GM21737 (cell line): ENCODE results near the gene RPL36A.

Experiments used
- ATAC-seq: cut with Tn5 transposase; IDR thresholded peaks from one replicate; pipeline ENCODE4 v1.9.1; 2021; ENCODE audit warnings: mild to moderate bottlenecking, moderate library complexity; ENCODE audit not compliant: unreplicated experiment

The RPL36A gene

DNA sequence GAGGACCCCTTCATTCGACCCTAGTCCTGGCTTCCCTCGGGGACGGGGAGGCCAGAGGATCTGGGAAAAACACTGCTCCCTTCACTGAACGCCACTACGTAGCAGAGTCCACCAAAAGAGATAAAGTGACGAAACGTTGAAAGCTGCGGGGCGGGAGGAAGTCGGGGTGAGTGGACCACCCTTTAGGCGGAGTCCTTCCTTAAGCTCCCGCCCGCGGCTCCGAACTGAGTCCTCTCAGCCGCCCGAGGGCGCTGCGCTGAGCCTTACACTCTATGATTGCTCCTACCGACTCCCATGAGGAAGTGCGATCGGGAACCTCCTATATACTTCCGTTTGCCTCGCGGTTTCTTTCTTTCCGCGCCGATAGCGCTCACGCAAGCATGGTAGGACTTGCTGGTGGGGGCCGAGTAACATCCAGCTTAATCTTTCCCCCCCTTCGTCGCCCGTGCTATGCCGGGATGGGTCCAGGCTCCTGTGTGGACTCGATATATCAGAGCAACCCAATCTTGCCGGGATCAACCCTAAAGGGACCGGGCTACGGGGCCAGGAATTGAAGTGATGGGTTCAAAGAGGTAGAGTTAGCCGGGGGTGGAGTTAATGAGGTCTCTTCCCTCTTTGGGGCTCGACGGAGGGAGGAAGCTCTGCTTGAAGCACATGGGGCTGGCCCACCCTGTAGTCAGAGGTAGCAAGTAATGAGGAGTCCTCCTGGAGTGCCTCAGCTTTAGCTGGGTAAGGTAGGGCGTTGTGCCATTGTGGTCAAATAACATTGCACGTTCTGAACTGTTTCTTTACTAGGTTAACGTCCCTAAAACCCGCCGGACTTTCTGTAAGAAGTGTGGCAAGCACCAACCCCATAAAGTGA lies at the start of gene RPL36A:
RPL36A (plus strand) TSS at position 348 of the 862 bp plus-strand sequence; CDS start at position 381, 33 bp downstream.
- peak; percentile 78 for ATAC-seq

DNA sequence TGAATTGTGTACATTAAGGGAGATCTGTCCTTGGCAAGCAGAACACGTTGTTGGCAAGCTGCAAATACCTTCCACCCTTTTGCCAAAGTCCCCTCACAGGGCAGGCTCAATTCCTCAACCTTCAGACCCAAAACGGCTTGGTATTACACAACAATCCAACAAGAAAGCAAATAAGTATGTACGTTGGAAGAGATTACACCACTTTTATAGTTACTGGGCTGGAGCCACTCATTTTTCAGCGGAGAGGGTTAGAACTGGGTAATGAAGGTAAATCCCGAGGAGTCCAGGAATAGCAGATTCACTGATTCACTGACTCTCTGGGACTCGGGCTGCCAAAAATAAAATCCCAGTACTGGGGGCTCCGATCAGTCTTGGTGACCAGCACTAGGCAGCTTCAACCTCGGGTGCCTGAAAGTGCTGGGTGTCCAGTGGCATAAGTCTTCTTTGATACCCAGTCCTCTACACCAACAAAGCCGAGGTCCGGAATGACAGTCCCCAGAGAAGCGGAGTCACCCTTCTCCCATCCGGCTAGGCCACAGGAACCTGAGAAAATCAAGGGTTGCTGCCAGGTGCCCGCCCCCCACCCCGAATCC lies 42.9 kb upstream of the RPL36A start:
- ATAC-seq = peak; percentile 22

DNA sequence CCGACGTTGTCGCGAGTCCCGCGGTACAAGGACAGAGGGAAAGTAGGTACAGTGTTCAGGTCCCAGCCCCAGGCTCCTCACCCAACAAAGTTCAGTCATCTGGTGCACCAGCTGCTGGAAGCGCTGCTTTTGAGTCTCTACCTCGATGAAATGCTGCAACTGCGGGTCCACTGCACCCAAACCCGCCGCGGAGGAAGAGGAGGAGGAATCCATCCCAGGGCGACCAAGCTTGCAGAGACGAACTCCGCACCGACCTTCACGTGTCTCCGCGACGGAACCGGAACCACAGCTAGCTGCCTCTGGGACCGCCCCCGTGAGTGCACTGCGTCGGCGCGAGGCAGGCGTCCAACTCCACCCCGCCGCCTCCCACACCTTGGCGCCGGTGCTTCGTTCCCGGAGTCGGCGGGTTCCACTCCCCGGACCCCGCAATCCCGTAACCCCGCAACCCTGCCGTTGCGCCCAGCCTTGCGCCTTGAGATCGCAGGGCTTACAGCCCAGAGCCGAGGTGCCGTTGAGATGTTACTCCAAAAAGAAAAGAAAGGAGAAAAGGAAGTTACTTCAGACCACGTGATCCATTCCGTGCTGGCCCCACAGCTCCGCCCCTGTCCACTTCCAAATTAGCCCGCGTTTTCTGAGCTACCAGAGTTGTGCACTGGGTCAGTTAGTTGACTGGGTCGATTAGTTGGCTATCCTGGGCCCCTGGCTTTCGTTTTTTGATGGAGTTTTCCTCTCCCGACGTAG lies 42.2 kb upstream of the RPL36A start, which contains the start of gene TIMM8A:
TIMM8A (minus strand) TSS at position 291 of the 741 bp plus-strand sequence; CDS start at position 213, 78 bp downstream.
- peak; percentile 96 for ATAC-seq

DNA sequence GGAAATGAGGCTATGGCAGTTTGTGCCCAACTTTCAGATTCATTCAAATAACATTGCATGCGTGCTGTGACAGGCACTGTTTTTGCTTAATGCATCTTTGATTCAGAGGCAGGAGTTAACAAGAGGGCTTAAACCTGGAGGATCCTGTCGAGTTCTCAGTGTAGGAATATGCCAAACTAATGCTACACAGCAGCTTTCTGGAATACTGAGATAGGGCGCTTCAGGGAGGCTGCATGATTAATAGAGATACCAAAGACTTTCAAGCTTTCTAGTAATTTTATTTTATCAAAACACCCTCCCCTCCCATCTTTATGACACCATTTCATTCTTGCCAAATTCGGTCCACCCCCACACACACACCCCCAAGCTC lies 41.6 kb upstream of the RPL36A start:
- no peak for ATAC-seq

DNA sequence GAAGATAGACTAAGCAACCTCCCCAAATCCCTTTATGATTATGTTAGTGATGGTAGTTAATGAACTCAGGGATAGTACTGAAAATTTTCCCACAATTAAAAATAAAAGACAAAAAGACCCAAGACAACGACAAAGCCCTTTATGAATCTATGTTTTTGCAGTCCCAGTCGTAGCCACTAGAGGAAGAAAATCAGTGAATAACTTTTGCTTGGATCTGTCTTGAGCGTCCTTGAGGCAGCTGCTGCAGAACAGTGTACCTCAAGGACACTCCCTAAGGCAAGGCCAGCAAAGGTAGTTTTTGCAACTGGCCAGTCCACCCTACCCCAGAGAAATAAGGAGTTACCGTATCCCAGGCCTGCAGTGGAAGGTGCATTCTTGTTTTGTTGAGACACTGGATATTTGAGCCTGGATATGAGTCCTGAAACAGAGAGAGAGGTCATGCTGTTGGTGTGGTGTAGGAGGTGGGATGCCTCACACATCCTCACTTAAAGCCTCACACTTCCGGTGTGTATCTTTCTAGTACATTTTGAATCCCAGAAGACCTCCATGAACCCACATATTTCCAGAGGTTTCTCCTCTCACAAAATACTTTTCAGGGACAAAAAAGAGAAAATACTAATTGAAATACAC lies 33.5 kb upstream of the RPL36A start:
- no peak for ATAC-seq

DNA sequence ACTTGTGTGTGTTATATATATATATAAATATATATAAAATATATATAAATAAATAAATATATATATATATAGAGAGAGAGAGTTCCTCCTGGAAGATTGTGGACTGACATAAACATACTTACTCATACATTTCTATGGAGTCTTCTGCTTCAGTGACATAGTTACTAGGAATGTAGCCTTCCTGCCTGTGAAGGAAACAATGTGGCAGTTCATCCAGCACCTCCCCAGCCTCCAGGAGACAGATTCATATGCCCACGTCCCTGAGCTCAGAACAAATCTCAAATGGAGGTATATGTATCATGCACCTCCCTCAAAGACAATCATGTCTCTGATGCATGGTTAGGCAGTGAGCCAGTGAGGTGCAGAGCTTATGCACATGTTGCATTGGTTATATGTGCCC lies 30.8 kb upstream of the RPL36A start:
- no peak for ATAC-seq

DNA sequence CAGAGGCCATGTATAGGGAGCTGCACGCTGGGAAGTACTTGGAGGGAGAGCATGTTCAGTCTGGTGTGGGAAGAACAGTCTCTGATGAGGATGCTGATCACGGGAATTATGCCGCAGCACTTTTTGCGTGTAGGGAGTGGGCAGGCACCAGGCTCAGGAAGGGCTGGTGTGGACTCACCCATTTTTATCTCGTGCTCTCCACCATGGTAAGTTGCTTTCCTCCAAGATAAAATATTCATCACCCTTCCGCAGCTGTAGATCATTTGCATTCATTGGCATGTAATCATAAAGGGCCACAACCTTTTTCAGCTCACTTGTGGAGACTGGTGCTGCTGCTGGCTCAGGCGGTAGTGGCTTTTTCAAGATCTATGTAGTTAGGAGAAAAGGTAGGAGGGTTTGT lies 30.4 kb upstream of the RPL36A start:
- no peak for ATAC-seq

DNA sequence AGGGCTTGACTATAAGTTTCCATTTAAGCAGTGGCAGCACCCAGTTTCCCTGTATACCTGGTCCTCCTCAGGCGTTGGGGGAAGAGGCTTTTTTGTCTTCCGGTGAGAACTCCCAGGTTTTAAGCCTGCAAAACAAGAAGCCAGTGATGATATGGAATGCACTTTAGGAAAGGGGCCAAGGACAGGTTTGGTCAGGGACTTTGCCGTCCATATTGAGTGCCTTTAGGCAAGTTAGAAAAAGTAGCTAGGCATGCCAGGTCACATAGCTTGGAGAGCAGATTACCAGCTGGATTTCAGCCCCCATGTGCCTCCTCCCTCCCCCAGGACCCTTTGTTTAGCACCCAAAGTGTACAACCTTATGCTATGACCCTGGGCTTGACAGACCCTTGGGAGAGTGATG lies 28.7 kb upstream of the RPL36A start:
- ATAC-seq = no peak

DNA sequence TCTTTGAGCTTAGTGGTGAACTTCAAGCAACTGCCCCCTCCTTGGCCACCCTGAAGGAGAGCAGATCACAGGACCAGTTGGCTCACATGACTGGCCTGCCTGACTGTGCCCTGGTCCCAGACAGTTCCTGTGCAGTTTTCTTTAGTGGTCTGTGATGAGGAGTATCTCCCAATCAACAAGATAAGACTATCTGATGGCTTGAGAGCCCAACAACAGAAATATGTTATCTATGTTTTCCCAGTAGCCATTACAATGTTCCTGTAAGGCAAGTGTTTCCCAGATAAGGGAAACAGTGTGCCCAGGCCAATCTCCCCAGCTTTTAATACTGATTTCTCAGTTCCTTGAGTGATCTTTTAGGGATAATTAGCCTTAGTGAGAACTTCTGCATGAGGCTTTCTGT lies 28.1 kb upstream of the RPL36A start:
- no peak for ATAC-seq

DNA sequence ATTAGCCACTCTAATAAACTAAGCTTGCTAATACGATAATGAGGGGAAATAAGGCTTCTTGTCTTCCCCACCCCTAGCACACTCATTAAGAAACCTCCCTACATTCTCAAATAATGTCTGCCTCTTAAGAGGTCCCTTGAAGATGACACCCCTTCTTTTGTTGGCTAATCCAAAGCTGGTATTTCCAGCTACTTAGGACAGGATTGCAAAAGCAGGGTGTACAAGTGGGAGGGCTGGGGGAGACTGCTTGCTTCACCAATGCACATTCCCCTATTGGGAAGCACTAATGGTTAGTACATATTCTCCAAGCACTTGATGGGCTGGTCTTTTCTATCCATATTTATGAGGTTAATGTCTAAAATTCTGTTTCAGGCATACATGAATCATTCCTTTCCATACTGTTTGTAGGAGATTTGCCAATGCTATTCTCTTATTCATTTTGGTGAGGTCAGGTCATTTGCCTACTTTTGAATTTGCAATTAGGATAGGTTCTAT lies 25.5 kb upstream of the RPL36A start:
- no peak for ATAC-seq

DNA sequence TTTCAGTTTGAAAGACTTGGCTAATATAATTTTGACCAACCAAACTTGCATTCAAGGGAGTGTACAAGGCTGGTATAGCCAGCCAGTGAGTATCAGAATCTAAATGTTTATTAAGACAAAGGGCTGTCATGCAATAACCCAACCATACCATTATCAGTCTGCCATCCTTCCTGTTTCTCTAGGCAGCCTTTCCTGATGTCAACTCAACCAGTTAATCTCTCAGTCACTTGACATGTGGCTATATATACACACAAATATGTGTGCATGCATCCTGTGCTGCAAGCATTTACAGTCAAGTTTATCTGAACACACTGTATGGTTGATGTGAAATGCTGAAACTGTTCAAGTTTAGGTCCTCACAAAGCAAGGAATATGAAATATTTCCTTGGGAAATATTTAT lies 22.0 kb upstream of the RPL36A start:
- ATAC-seq = no peak

DNA sequence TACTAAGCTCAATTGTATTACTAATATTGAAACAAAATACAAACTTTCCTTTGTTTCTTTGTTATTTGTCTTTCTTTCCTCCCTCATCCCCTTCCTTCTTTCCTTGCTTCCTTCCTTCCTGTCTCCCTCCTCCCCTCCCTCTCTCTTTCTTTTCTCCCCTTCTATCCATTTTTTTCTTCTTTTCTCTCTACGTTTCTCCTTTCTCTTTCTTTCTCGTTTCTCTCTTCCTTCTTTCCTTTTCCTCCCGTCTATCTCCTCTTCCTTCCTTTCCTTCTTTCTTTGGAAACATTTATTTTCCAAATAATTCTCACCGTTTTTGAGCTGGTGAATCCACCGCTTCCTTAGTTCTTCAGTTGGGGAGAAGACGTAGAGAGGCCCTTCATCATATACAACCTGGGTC lies 21.1 kb upstream of the RPL36A start:
- ATAC-seq = no peak

DNA sequence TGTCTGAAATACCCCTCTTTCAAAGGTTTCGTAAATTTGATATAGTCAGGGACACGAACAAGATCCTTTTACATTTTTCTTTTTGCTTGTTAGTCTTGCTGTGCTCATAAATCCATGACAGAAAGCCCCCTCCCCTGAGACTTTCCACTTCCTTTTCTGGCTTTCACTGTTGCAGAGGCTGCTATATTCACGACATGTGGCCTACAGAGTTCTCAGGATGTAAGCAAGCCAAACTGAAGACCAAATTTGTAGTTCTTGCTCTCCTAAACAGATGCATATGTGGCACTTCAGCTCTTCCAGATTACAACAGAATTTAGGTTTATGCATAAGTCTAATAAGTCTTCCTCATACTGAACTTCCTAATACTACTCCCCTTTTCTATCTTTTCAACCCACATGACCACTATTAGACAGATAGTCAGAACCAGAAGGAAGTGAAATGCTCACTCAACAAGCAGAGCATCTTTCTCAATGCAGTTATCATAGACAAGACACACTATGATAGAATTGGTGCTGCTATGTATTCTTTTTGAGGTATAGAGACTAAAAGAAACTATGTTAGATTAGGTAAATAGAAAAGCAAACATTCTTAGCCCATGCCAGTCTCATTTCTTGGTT lies 19.8 kb upstream of the RPL36A start:
- peak; percentile 71 for ATAC-seq

DNA sequence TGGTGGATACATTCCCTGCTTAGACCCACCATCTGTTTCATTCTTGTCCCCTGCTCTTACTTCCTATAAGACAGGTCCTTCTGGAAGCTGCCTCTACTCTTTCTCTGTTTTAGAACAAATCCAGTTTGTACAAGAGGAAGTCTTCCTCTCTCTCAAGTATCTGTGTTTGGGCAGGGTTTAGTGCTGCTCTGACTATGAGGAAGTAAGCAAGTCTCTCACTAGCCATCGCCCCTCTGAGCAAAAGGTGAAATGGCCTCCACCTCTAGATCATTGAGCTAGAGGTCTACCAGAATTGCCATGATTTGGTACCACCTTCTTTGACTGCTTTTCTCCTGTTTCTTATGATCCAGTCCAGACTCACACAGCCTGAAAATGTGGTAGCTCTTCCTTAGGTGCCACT lies 13.3 kb upstream of the RPL36A start:
- ATAC-seq = no peak

DNA sequence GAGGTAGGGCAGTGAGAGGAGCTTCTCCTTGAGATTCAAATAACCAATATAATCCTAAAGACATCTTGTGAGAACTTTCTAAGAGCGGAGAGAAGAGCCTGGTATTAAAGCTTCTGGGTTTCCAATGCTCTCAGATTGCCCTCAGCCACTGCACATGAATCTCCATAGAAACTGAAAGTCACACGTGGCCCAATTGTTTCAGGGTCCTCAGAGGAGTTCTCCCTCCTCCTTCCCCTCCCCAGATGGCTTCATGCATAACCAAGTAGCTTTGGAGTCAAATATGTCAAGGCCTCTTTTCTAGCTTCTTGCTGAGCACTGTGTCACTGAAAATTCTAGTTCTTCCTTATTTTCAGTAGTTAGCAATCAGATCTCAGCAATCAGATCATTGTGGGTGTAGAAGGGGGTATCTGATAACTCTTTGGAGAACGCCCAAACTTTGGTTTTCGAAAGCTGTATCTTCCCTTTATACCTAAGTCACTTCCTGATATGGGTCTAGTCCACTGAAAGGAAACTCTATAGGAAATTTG lies 7.1 kb upstream of the RPL36A start:
- peak; percentile 70 for ATAC-seq

DNA sequence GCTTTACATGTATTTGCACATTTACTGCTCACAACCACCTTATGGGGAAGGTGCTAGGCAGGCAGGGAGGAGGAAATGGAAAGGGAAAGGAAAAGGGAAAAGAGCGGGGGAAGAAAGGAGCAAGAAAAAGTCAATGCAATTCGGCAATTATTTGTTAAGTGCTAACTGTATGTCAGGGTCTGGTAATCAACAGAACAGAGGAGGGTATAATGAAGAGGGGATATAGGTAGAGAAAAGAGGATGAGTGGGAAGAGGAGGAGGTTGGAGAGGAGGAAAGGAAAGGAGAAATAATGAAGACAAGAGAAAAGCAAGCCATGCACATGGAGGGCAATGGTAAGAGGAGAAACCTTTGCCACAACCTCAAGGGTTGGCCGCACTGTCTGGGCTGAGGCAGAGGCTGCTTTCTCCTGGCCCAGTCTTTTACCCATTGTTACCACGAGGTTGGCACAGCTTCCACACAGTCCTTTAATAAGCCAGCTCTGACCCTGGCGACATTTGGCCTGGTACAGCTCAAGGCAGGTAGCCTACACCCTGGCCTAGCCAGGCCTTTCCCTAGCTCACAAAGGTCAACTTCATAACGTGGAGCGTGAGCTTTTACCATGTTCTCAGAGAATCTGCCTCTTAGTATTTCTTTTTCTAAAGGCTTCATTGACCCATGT lies 5.7 kb upstream of the RPL36A start:
- no peak for ATAC-seq

DNA sequence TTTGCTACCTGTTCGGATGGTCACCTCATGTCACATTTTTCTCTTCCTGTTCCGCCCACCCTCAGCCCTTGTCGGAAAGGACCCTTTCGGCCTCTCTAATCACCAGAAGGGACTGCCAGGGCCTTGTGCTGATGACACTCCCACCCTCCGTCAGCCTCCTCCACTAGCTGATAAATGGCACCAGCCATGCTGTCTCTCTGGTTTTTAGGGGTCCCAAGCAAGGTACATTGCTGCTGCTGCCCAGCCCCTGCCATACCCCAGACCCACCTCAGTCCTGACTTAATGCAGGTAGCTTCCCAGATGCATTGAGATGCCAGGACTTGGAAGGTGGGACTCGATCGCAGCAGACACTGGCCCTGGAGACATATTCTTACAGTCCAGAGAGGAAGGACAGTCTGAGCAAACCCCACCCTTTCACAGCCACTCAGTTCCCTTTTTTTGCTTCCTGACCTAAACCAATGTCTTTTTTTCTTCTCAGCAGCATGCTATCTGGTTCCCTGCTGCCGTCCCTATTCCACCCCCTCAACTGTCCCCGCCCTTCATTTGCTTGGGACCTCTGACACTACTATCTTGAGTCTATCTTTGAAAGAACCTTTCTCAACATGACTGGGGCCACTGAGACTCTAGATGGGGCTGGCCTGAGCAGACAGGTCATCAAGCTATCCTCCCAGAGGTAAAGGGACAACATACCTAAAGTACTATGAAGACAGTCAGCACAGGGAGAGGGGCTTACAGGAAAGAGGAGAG lies 4.8 kb upstream of the RPL36A start, which contains the start of gene BTK:
BTK (minus strand) TSS at position 397 of the 747 bp plus-strand sequence. CDS start 10,907 bp downstream, outside the sequence.
- peak; percentile 65 for ATAC-seq

DNA sequence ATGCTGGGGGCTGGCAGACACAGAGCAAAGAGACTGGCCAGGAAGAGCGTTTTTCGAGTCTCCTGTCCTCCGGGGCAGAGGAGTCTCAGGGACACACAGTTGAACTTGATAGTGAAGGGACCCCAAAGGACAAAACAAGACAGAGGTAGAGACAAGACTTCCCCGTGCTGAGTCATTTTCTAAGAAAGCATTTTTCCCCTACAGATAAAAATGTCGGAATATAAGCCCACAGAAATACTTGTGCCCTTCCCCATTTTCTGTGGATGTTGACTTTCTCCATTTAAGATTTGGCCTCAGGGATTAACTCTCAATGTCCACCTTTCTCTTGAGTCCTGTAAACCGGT lies 4.3 kb upstream of the RPL36A start:
- no peak for ATAC-seq

DNA sequence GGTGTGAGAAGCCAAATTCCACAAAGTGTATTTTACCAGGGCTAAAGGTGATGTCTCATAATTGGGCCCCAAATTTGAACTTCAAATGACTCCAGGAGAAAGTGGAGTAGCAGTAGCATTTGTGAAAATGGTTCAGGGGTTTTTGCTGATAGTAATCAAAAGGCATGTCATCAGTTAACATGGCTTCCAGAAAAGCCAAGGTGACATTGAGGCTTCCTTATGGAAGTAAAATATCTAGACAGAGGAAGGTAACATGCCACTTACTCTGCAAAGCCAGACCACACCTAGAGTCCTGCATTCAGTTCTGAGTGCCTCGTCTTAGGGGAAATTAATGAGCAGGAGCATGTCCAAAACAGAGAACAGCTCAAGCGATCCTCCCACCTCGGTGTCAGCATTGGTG lies 2.2 kb upstream of the RPL36A start:
- no peak for ATAC-seq
